GM12891 (cell line): ENCODE measurements around the gene SBF1.

ENCODE experiments used
- PAX5 ChIP-seq: IDR thresholded peaks from 2 replicates; pipeline ENCODE4 v1.6.1; 2011; ENCODE audit warnings: low read length, moderate library complexity, mild to moderate bottlenecking; ENCODE audit not compliant: insufficient read depth, severe bottlenecking
- POLR2A ChIP-seq: IDR thresholded peaks from 2 replicates; pipeline ENCODE4 v1.6.1; 2011; ENCODE audit warnings: low read depth, low read length, control low read depth
- POLR2AphosphoS5 ChIP-seq: IDR thresholded peaks from 2 replicates; pipeline ENCODE4 v1.6.1; 2011; ENCODE audit warnings: low read depth, low read length, control low read depth
- POU2F2 ChIP-seq: IDR thresholded peaks from 2 replicates; pipeline ENCODE4 v1.6.1; 2011; ENCODE audit warnings: low read depth, mild to moderate bottlenecking, control low read depth, low read length, moderate library complexity
- SPI1 ChIP-seq: IDR thresholded peaks from 2 replicates; pipeline ENCODE4 v1.6.1; 2011; ENCODE audit warnings: low read depth, low read length, control low read depth
- TAF1 ChIP-seq: IDR thresholded peaks from 2 replicates; pipeline ENCODE4 v1.6.1; 2011; ENCODE audit warnings: low read depth, low read length, control low read depth

- TF ChIP-seq POLR2A (no peak), POLR2AphosphoS5 (no peak), TAF1 (no peak), SPI1 (no peak), POU2F2 (no peak), PAX5 (no peak)
Observed at GRCh38 chr22:50470491-50470890, 4.3 kb downstream of the SBF1 start.
